NCI-H2196 (cell line): ENCODE results near the gene MATN4.
A peak's percentile ranks its signal among the peaks of the same experiment; 100 is the strongest.

ENCODE experiments used
- DNase-seq: peaks from one replicate; lab custom pipeline; 2025; ENCODE audit not compliant: unreplicated experiment; lab: John Stamatoyannopoulos, UW

MATN4 gene

DNA sequence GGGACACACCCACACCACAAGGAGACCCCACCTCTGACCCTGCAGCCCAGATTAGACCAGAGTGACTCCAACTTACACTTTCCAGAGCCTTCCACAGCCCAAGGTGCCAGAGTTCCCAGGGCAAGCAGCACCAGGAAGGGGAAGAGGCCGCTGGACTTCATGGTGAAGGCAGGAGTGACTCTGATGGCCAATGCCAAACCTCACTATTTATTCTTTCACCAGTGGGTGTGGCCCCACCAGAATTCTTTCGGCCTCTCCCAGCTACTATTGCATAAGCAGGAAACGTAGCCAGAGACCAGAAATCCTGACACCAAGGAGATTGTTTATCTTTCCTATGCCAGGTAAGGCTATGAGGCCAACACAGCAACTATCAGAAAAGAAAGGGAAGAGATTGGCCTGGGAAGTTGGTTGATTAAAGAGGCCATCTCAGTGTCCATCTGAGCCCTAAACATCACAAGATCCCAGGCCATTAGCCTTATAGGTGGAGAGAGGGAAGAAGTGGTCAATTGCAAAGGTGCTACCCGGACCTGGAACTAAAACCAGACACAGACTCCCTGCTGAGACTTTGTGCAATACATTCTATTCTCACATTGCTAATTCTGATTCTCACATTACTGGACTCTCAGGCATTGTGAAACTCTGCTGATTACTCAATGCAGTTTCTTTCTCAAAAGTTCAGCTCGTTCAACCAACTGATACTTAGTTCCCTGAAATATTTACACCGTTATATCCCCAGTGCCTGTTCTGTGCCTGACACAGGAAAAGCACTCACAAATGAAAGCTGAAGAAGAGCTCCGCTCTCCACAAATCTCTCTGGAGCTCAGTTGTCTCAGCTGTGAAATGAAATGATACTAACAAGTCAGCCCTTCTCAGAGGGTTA, 53.5 kb downstream of the MATN4 start, which contains the start of gene SLPI:
TSS of gene SLPI (minus strand) at position 182 of the 880 bp plus-strand sequence. CDS start at position 161, 21 bp downstream.
- DNase-seq, result peak; percentile 58

DNA sequence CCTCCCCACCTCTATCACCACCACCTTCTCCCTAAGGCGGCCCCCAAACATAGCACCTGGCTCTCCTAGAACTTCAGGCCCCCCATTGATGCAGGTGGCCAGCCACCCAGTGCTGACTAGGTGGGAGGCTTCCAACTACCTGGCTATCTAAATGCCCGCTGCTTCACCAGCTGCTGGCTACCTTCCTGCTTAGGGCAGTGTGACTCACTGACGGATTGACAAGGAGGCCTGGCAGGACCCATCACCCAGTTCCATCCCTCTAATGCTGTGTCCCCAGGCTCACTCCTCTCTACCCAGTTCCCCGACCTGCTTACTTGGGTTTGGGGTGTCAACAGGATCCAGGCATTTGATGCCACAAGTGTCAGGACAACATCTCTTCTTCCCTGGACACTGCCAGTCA, 54.8 kb downstream of the MATN4 start:
- DNase-seq, result no peak

DNA sequence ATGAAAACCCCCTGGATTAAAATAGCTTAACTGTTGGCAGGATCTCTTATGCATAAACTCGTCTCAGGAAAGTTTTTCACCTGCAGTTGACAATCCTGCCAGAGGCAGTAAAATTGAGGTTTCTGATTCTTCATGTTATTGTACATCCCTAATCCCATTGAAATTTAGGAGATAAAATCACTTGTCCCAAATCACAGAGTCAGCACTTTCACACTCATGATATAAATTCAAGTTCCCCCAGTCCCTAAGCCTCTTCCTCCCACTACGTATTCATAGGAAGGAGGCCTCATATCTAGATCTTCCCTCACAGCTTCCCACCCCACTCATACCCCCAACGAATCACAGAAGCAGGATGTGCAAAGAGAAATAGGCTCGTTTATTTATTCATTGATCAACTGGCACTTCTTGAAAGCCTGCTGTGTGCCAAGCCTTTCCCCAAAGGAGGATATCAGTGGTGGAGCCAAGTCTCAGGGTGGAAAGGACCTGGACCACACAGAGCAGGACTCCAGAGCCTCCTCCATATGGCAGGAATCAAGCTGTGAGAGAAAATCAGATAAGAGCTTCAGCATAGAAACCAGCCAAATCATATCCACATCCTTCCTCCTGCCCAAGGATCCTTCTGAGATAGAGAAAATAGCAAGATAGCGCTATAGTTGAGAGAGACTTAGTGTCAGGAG, 56.1 kb downstream of the MATN4 start:
- no peak for DNase-seq

DNA sequence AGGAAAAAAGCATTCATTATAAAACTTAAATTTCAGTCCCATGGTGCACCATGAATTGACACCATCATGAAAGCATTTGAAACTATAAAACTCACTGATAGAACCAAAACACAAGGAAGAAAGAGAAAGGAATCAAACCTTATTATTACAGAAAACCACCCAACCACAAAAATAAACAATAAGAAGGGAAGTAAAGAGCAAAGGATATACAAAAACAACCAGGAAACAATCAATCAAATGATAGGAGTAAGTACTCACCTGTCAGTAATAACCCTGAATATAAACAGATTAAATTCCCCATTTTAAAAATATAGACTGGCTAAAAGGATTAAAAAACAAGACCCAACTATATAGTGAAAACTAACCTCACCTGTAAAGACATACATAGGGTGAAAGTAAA, 59.5 kb downstream of the MATN4 start:
- no peak for DNase-seq

DNA sequence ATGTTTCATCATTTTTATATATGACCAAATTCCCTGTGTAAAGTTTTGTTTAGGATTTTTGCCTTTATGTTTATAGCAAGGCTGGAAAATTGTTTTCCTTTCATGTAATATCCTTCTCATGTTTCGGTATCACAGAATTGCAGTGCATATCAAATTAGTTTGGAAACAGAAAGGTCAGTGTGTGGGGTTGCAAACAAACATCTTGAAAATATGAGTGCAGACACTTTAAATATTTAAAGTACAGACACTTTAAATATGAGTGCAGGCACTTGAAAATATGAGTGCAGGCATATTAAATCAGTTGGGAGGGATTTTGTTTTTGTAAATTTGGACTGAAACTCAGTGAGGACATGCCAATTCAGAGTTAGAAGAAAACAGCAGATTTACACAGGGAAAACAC, 60.2 kb downstream of the MATN4 start:
- DNase-seq, result no peak

DNA sequence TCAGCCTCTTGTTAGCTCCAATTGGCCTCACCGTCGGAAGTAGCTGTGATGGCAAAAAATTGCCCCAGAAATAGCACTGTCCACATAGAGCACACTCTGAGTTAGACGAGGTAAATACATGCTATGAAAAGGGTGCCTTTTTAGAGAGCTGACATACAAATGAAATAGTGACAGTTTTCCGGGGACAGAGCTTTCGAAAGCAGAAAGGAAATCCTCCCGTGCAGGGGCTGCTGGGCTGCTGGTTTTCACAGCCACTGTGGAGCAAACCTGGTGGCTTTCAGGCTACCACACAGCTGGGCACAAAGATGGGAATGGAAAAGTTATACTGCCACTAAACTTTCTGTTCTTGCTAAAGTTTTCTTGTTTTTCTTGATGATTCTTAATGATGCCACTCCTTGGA, 62.0 kb downstream of the MATN4 start:
- DNase-seq, result no peak
